GM18499 (cell line): Measurements from ENCODE around the gene ANTXR1.
A peak's percentile ranks its signal among the peaks of the same experiment; 100 is the strongest.

Experiments used
- ATAC-seq: cut with Tn5 transposase; IDR thresholded peaks from one replicate; pipeline ENCODE4 v1.9.1; 2021; ENCODE audit warnings: moderate number of reproducible peaks; ENCODE audit not compliant: insufficient read depth, unreplicated experiment

ANTXR1 gene

GRCh38 chr2:69152847-69153583 is 140.0 kb downstream of the ANTXR1 start:
- ATAC-seq = no peak

GRCh38 chr2:69154106-69154505 is 141.1 kb downstream of the ANTXR1 start:
- no peak for ATAC-seq

- no peak for ATAC-seq
Measured at GRCh38 chr2:69156624-69157023, 143.6 kb downstream of the ANTXR1 start.

GRCh38 chr2:69157441-69157840 is 144.5 kb downstream of the ANTXR1 start:
- ATAC-seq = no peak

DNA sequence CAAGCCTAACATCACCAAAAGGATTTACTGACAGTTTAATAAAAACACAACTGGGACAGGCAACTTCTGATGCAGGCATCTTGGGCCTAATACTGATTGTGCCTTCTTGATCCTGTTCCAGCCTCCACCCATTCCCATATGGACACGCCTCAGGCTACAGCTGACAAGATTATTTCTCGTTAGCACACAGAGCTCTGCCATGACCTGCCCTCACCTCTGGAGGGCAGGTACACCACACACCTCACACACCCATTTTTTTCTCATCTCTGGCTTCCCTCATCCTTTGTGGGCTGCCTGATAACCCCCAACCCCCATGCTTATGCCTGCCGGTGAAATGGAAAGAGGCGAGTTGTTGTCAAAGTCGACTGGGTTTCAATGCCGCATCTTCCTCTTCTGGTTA is 147.0 kb downstream of the ANTXR1 start:
- ATAC-seq = no peak

GRCh38 chr2:69162057-69162456 is 149.1 kb downstream of the ANTXR1 start:
- no peak for ATAC-seq

GRCh38 chr2:69163109-69163508 is 150.1 kb downstream of the ANTXR1 start:
- ATAC-seq = peak; percentile 74

DNA sequence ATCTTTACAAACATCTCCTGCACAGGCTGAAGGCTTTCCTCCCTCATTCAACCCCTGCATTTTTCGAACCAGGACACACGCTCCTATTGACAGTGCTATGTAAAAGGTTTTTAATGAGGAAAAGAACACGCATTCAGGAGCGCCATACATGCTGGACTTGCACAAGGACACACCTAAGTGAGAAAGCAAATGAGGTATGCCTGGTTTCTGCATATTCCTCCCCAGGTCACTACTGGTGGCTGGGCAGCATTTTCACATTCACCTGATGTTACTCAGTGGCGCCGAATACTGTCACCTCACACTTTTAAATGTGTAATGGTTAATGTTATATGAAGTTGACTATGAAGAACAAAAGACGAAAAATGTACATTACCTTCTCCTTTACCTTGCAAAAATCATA is 150.6 kb downstream of the ANTXR1 start:
- ATAC-seq = no peak

- ATAC-seq = no peak
Measured at GRCh38 chr2:69164061-69164778, 151.2 kb downstream of the ANTXR1 start.

- ATAC-seq = no peak
Measured at GRCh38 chr2:69165091-69165880, 152.3 kb downstream of the ANTXR1 start.

DNA sequence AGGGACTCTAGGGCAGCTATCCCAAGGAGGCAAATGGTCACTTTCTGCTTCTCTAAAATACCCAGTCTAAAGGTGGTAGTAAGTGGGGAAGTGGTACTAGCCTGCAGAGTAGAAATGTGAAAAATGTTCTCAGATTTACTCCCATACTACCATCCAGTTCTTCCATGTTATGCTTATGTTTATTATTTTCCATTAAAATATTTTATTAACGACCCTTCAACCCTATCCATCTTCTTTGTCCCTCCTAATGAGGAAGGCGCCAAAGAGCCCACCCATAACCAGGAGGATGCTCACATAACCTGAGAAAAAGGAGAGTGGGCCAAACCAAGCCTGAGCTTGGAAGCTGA is 153.5 kb downstream of the ANTXR1 start:
- no peak for ATAC-seq

- ATAC-seq = no peak
Measured at GRCh38 chr2:69166812-69167468, 154.0 kb downstream of the ANTXR1 start.

DNA sequence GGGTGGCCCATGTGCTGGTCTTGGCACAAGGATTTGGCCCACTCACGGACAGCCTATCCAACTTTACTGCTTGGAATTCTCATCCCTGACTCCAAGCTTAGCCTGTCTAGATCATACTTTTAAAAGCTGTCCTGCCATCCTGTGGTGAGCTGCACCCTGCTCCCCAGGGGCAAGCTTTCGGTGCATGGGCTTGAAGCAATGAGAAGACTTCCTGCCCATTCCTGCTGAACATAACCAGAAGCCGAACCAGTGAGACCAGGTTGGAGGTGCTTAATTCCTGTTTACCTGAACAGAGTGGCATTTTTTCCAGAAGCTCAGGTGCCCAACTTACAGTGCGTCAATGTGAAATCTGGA is 154.5 kb downstream of the ANTXR1 start:
- ATAC-seq = no peak

GRCh38 chr2:69168144-69168813 is 155.3 kb downstream of the ANTXR1 start:
- no peak for ATAC-seq

DNA sequence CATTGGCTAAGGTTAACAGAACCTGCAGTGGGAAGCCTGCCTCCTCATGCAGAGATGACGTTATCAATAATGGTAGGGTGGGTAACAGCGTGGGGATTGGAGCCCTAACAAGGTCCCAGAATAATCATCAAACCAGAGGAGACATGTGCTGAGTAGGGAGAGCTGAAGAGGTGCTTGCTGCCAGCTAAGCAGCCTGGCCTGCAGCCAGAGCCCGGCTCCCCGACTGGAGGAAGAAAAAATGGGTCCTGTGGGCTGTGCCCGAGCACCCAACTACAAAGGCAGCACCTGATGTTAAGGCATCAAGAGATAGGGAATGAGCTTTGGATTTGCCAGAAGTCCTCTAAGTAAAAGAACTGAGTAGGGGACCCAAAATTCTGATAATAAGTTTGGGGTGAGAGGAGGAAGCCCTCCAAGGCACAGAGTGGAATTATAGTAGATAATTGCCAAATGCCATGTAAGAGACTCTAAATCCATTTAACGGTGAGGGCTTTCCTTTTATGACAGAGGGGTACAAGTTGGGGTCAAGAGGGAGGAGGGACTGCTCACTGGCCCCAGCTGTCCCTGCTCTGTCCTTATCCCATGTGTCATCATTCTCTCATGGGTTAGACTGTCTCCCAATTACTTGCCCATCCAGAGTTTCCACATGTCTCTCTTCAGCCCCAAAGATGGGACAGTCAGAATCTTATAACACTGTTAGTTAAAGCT is 156.1 kb downstream of the ANTXR1 start:
- no peak for ATAC-seq

DNA sequence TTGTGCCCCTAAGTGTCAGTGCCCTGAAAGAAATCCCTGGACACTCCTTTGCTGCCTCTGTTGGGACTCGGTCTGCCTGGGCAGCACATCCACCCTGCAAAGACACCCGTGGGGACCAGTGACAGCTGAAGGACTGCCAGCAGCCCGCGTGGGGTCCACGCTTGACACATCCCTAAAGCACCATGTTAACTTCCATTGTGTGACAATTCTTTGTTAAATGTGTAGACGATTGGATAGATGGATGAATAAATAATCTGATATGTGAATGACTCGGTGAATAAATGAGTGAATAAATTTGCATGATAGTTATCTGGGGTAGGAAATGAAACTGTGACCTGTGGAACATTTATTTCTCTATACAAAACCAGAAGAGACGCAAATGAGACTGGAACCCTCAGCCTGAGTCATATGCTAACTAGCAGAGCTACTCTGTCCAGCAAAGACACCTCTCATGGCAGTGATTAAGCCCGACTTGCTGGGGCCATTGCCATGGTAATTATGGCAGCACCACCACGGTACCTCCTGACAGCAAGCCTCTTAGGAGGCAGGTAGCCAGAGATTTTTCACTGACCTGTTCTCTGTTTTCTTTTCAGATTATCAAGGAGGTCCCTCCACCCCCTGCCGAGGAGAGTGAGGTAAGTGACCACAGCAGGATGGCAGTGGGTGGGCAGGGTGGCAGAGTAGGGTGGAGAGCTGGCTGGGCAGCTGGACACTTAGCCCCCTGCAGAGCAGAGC is 156.8 kb downstream of the ANTXR1 start:
- no peak for ATAC-seq

GRCh38 chr2:69170661-69171060 is 157.7 kb downstream of the ANTXR1 start:
- ATAC-seq = no peak

DNA sequence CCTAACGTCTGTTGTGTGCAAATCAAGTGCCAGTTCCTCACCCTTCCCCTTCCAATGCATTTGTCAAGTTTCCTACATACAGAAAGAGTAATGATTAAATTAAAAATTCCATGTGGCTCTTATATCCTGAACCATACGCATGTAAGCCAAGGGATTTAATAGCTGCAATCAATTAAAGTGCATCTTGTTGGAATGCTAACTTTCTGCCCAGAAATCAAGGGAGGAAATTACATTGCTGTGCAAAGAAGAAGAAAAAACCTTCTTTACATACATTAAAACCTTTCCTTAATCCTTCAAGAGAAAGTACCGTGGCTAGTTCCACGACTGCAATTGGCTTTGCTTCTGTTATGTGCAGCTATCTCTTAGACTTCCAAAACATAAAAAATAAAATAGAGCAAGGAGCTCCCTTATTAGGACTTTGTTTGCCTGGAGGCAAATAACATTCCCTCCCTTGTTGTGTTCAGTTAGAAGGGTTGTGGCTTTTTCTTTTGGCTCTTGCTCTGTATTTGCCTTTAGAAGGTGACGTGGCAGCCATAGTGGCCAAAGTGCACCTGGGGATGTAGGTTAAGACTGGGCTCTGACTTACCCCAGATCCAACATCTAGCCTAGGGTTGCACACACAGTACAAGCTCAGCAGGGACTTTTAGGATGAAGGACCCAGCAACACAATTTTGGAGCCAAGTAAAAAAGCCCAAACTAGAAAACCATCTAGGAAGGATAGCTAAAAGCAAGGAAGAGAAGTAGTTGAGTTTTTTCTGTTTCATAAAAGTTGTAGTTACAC is 158.3 kb downstream of the ANTXR1 start:
- no peak for ATAC-seq
